Chondrocyte (in vitro differentiated cells): ENCODE results near the gene KLC4. TPM values are rescaled to one million over a fixed set of nuclear protein-coding genes. Genes with fewer than 3 reads are reported as not detected.

Experiments used
- DNase-seq: peaks from one replicate; pipeline ENCODE4 v3.0.0; 2021; ENCODE audit warnings: mixed read lengths, low spot score
- H3K27ac Mint-ChIP-seq: one replicate; pipeline ENCODE4 v1.8.0; 2021; ENCODE audit warnings: mild to moderate bottlenecking, moderate library complexity, mixed read lengths; ENCODE audit not compliant: unreplicated experiment
- H3K27me3 Mint-ChIP-seq: 2 replicates; pipeline ENCODE4 v1.8.0; 2021; ENCODE audit warnings: low read depth, mixed read lengths
- H3K36me3 Mint-ChIP-seq: 2 replicates; pipeline ENCODE4 v1.8.0; 2021; ENCODE audit warnings: low read depth, mixed read lengths
- H3K4me1 Mint-ChIP-seq: 2 replicates; pipeline ENCODE4 v1.8.0; 2021; ENCODE audit warnings: low read depth, mild to moderate bottlenecking, mixed read lengths
- H3K4me3 Mint-ChIP-seq: one replicate; pipeline ENCODE4 v1.8.0; 2021; ENCODE audit warnings: mild to moderate bottlenecking, moderate library complexity, mixed read lengths; ENCODE audit not compliant: unreplicated experiment
- H3K9me3 Mint-ChIP-seq: 2 replicates; pipeline ENCODE4 v1.8.0; 2021; ENCODE audit warnings: low read depth, mixed read lengths
- CTCF ChIP-seq: fragments of 200-600 bp; sonication (generic); IDR thresholded peaks from 2 replicates; pipeline ENCODE4 v1.5.0; 2021; ENCODE audit warnings: antibody characterized with exemption, mild to moderate bottlenecking, moderate library complexity
- total RNA-seq: library from RNA; stranded (reverse); gene quantifications from 3 replicates; pipeline ENCODE4 v1.2.1, GENCODE V29; 2021

KLC4 gene
- total RNA-seq, 1 donor from 2014 or later, result 30.0 TPM

GRCh38 chr6:43020847-43021246, 38.6 kb upstream of the KLC4 start:
- Mint-ChIP-seq H3K36me3 (peaks cover 19% of the 10 kb centered on the region), H3K4me3 (peak overlapping the region; percentile 69), H3K27ac (peak overlapping the region; percentile 80), H3K9me3 (no peaks in the 10 kb centered on the region), H3K4me1 (peaks cover 39% of the 10 kb centered on the region), H3K27me3 (no peaks in the 10 kb centered on the region)
- no peak for TF ChIP-seq CTCF
- no peak for DNase-seq

GRCh38 chr6:43021270-43022047, 38.0 kb upstream of the KLC4 start, which contains the start of gene RRP36:
Gene RRP36 (plus strand): TSS chr6:43021623. CDS start chr6:43021655, 32 bp downstream.
- TF ChIP-seq CTCF, result no peak
- H3K27ac Mint-ChIP-seq, result peak within 1 kb of the TSS; percentile 92
- H3K27me3 Mint-ChIP-seq, result no peaks in the 10 kb centered on the region
- H3K36me3 Mint-ChIP-seq, result peaks cover 21% of the 10 kb centered on the region
- peak within 1 kb of the TSS; percentile 91 for H3K4me3 Mint-ChIP-seq
- no peak for DNase-seq
- H3K4me1 Mint-ChIP-seq, result peaks cover 33% of the 10 kb centered on the region
- H3K9me3 Mint-ChIP-seq, result no peaks in the 10 kb centered on the region

GRCh38 chr6:43024436-43024835, 35.0 kb upstream of the KLC4 start:
- Mint-ChIP-seq H3K4me3 (peak overlapping the region; percentile 1), H3K4me1 (peaks cover 21% of the 10 kb centered on the region), H3K27me3 (no peaks in the 10 kb centered on the region), H3K36me3 (peaks cover 20% of the 10 kb centered on the region), H3K27ac (no peak overlapping the region), H3K9me3 (no peaks in the 10 kb centered on the region)
- TF ChIP-seq CTCF, result no peak
- no peak for DNase-seq

DNA sequence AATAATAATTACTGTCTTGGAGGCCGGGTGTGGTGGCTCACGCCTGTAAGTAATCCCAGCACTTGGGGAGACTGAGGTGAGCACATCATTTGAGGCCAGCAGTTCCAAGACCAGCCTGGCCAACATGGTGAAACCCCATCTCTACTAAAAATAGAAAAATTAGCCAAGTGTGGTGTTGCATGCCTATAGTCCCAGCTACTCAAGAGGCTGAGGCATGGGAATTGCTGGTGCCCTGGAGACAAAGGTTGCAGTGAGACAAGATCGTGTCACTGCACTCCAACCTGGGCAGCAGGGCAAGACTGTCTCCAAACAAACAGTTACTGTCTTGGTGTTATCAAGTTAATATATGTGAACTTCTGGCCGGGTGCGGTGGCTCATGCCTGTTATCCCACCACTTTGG, 33.1 kb upstream of the KLC4 start:
- Mint-ChIP-seq H3K9me3 (no peaks in the 10 kb centered on the region), H3K36me3 (peaks cover 26% of the 10 kb centered on the region), H3K4me1 (peaks cover 11% of the 10 kb centered on the region), H3K27ac (no peak overlapping the region), H3K4me3 (no peak overlapping the region), H3K27me3 (no peaks in the 10 kb centered on the region)
- no peak for TF ChIP-seq CTCF
- no peak for DNase-seq

DNA sequence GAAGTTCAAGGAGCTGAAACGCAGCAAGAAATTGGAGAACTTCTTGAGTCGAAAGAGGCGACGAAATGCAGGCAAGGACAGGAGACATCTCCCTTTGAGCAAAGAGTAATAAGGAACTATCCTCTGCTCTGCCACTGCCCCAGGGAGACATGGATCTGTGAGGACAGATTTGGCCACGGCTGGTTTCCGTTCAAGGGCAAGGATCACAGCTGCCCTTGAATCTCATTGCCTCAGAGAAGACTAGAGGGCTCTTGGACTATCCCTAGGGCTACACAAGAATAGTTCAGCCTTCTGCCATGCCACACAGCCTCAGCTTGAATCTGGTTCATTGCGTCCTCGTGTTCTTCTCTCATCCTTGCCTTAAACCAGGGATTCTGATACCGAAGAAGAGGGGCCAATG, 30.3 kb upstream of the KLC4 start:
- TF ChIP-seq CTCF, result no peak
- Mint-ChIP-seq H3K27ac (no peak overlapping the region), H3K4me3 (no peak overlapping the region), H3K9me3 (no peaks in the 10 kb centered on the region), H3K4me1 (peaks cover 5% of the 10 kb centered on the region), H3K36me3 (peaks cover 31% of the 10 kb centered on the region), H3K27me3 (no peaks in the 10 kb centered on the region)
- DNase-seq, result no peak
